HCT116 (cell line): Measurements from ENCODE around the gene TOP3B.

Experiments
- CEBPB ChIP-seq: IDR thresholded peaks from 2 replicates; pipeline ENCODE4 v1.6.1; 2012; ENCODE audit warnings: low read depth
- EZH2 ChIP-seq: fragments of 200-600 bp; sonication (generic); IDR thresholded peaks from 2 replicates; pipeline ENCODE4 v1.6.1; 2017; ENCODE audit warnings: antibody characterized with exemption, mixed run types
- FOSL1 ChIP-seq: IDR thresholded peaks from 2 replicates; pipeline ENCODE4 v1.6.1; 2012; ENCODE audit warnings: low read depth
- POLR2A ChIP-seq: IDR thresholded peaks from 2 replicates; pipeline ENCODE4 v1.7.0; 2011; ENCODE audit warnings: borderline replicate concordance; ENCODE audit not compliant: insufficient read depth, insufficient read length; ENCODE audit errors: extremely low read depth
- POLR2AphosphoS5 ChIP-seq: IDR thresholded peaks from 2 replicates; pipeline ENCODE4 v1.6.1; 2011; ENCODE audit warnings: mild to moderate bottlenecking, low read depth, low read length, moderate library complexity
- RAD21 ChIP-seq: IDR thresholded peaks from 2 replicates; pipeline ENCODE4 v1.6.1; 2012; ENCODE audit warnings: low read depth, mild to moderate bottlenecking
- SIN3A ChIP-seq: IDR thresholded peaks from 2 replicates; pipeline ENCODE4 v1.6.1; 2012; ENCODE audit warnings: low read depth
- SP1 ChIP-seq: IDR thresholded peaks from 2 replicates; pipeline ENCODE4 v1.6.1; 2012; ENCODE audit warnings: low read depth
- TF ChIP-seq, protein P1 (sequence below), 3 experiments: fragments of 200-600 bp in 1 of 3; sonication (generic) in 1 of 3; IDR thresholded peaks in 2 of 3; conservative IDR thresholded peaks in 1 of 3; 2 replicates each; pipeline ENCODE4 v1.5.1; 2012 to 2017; ENCODE audit warnings: low read depth in 2 of 3, low read length in 2 of 3, antibody characterized with exemption in 1 of 3, borderline replicate concordance in 1 of 3, control low read depth in 1 of 3, mild to moderate bottlenecking in 1 of 3, mixed read lengths in 1 of 3, mixed run types in 1 of 3, moderate library complexity in 1 of 3; ENCODE audit not compliant: insufficient read depth in 1 of 3
- TF ChIP-seq, protein P2 (sequence below): IDR thresholded peaks from 2 replicates; pipeline ENCODE4 v1.6.1; 2012; ENCODE audit warnings: low read depth
- TF ChIP-seq, protein P3 (sequence below): IDR thresholded peaks from 2 replicates; pipeline ENCODE4 v1.6.1; 2011; ENCODE audit warnings: mild to moderate bottlenecking, low read length, moderate library complexity; ENCODE audit not compliant: insufficient replicate concordance; ENCODE audit errors: extremely low read depth
- TF ChIP-seq, protein P4 (sequence below): IDR thresholded peaks from 2 replicates; pipeline ENCODE4 v1.6.1; 2012

DNA sequence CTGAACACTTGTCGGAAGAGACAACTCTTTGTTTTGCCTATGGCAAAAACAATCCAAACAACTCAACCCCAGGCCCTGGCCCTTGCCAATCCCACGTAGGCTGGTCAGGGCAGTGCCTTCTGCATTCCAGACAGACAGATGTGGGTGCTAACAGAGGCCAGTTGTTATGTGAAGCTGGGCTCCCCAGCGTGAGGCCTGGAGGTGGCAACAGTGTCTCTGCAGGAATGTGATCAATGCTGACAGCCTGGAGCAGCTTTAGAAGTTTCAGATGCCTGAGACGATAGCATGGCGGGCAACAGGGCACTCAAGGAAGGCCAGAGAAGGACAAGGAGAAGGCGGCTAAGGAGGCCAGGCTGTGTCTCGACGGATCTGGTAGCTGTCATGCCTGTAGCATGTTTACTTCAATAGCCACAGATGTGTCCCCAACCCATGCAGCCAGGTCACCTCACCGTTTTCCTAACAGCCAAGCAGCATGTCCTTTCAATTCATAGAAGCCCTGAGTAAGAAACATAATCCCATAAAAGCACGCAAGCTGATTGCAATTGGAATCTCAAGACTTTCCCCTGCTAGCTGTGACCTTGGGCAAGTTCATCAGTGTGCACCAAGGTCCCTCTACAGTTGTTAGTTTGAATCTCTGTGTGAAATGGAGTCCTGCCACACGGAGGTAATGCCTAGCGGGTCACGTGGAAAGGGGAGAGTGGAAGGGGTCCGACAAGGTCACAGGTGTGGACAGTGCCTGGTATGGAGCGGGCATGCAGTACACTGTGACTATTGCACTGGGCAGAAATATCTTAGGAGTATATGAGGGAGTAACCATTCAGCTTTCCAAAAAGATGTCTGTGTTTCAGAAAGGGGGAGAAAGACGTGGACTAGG lies 15.7 kb downstream of the TOP3B start:
- no peak for TF ChIP-seq CEBPB
- TF ChIP-seq, protein P1, sequence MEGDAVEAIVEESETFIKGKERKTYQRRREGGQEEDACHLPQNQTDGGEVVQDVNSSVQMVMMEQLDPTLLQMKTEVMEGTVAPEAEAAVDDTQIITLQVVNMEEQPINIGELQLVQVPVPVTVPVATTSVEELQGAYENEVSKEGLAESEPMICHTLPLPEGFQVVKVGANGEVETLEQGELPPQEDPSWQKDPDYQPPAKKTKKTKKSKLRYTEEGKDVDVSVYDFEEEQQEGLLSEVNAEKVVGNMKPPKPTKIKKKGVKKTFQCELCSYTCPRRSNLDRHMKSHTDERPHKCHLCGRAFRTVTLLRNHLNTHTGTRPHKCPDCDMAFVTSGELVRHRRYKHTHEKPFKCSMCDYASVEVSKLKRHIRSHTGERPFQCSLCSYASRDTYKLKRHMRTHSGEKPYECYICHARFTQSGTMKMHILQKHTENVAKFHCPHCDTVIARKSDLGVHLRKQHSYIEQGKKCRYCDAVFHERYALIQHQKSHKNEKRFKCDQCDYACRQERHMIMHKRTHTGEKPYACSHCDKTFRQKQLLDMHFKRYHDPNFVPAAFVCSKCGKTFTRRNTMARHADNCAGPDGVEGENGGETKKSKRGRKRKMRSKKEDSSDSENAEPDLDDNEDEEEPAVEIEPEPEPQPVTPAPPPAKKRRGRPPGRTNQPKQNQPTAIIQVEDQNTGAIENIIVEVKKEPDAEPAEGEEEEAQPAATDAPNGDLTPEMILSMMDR (IDR thresholded peaks at IDR 0.05 in 2 of 3, conservative IDR thresholded peaks at IDR 0.05 in 1 of 3; ENCODE audit: borderline replicate concordance in 1 of 3, insufficient read depth in 1 of 3, low read depth in 2 of 3, low read length in 2 of 3): no peak
- TF ChIP-seq SP1: no peak
- TF ChIP-seq POLR2A: no peak
- no peak for TF ChIP-seq SIN3A
- TF ChIP-seq, protein P2, sequence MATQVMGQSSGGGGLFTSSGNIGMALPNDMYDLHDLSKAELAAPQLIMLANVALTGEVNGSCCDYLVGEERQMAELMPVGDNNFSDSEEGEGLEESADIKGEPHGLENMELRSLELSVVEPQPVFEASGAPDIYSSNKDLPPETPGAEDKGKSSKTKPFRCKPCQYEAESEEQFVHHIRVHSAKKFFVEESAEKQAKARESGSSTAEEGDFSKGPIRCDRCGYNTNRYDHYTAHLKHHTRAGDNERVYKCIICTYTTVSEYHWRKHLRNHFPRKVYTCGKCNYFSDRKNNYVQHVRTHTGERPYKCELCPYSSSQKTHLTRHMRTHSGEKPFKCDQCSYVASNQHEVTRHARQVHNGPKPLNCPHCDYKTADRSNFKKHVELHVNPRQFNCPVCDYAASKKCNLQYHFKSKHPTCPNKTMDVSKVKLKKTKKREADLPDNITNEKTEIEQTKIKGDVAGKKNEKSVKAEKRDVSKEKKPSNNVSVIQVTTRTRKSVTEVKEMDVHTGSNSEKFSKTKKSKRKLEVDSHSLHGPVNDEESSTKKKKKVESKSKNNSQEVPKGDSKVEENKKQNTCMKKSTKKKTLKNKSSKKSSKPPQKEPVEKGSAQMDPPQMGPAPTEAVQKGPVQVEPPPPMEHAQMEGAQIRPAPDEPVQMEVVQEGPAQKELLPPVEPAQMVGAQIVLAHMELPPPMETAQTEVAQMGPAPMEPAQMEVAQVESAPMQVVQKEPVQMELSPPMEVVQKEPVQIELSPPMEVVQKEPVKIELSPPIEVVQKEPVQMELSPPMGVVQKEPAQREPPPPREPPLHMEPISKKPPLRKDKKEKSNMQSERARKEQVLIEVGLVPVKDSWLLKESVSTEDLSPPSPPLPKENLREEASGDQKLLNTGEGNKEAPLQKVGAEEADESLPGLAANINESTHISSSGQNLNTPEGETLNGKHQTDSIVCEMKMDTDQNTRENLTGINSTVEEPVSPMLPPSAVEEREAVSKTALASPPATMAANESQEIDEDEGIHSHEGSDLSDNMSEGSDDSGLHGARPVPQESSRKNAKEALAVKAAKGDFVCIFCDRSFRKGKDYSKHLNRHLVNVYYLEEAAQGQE: no peak
- TF ChIP-seq, protein P3, sequence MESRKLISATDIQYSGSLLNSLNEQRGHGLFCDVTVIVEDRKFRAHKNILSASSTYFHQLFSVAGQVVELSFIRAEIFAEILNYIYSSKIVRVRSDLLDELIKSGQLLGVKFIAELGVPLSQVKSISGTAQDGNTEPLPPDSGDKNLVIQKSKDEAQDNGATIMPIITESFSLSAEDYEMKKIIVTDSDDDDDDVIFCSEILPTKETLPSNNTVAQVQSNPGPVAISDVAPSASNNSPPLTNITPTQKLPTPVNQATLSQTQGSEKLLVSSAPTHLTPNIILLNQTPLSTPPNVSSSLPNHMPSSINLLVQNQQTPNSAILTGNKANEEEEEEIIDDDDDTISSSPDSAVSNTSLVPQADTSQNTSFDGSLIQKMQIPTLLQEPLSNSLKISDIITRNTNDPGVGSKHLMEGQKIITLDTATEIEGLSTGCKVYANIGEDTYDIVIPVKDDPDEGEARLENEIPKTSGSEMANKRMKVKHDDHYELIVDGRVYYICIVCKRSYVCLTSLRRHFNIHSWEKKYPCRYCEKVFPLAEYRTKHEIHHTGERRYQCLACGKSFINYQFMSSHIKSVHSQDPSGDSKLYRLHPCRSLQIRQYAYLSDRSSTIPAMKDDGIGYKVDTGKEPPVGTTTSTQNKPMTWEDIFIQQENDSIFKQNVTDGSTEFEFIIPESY: no peak
- TF ChIP-seq FOSL1: no peak
- TF ChIP-seq, protein P4, sequence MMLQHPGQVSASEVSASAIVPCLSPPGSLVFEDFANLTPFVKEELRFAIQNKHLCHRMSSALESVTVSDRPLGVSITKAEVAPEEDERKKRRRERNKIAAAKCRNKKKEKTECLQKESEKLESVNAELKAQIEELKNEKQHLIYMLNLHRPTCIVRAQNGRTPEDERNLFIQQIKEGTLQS: no peak
- no peak for TF ChIP-seq POLR2AphosphoS5
- TF ChIP-seq EZH2: no peak
- no peak for TF ChIP-seq RAD21
